Keratinocyte (primary cell): ENCODE data around the gene TAOK2. TPM values are rescaled to one million over a fixed set of nuclear protein-coding genes. Genes with fewer than 3 reads are reported as not detected.

Experiments used
- DNase-seq: peaks from one replicate; pipeline ENCODE4 v3.0.0-alpha.2; 2011; ENCODE audit warnings: low read depth, missing footprints, low spot score
- FAIRE-seq: peaks from 2 replicates; lab custom pipeline; 2011; peaks lifted over from hg19 to GRCh38; lab: Jason Lieb, UNC
- H2AFZ ChIP-seq: 2 replicates; pipeline ENCODE4 v1.6.0; 2012; ENCODE audit warnings: low read length, control low read depth, inconsistent platforms; ENCODE audit not compliant: control insufficient read depth
- H3K27ac ChIP-seq: 2 replicates; pipeline ENCODE4 v1.5.1; 2011; ENCODE audit warnings: low read length; ENCODE audit not compliant: control insufficient read depth, insufficient read depth
- H3K27me3 ChIP-seq: 3 replicates; pipeline ENCODE4 v1.6.0; 2011; ENCODE audit warnings: low read length; ENCODE audit not compliant: control insufficient read depth, insufficient read depth; ENCODE audit errors: extremely low read depth
- H3K36me3 ChIP-seq, 2 experiments: 2 replicates in 1 of 2; 3 replicates in 1 of 2; pipeline ENCODE4 v1.5.1; 2011; ENCODE audit warnings: low read length in 2 of 2, mild to moderate bottlenecking in 1 of 2; ENCODE audit not compliant: control insufficient read depth in 2 of 2, insufficient read depth in 2 of 2; ENCODE audit errors: extremely low read depth in 1 of 2
- H3K4me1 ChIP-seq: 3 replicates; pipeline ENCODE4 v1.5.1; 2011; ENCODE audit warnings: low read length; ENCODE audit not compliant: control insufficient read depth, insufficient read depth; ENCODE audit errors: extremely low read depth
- H3K4me2 ChIP-seq: 3 replicates; pipeline ENCODE4 v1.6.0; 2011; ENCODE audit warnings: low read depth, low read length; ENCODE audit not compliant: control insufficient read depth, insufficient read depth; ENCODE audit errors: extremely low read depth
- H3K4me3 ChIP-seq, 3 experiments: fragments of 200-600 bp in 1 of 3; sonication (generic) in 1 of 3; 2 replicates in 2 of 3; 3 replicates in 1 of 3; pipeline ENCODE4 v1.5.1; 2011 to 2016; ENCODE audit warnings: low read length in 3 of 3, mild to moderate bottlenecking in 3 of 3, control low read depth in 2 of 3, inconsistent platforms in 1 of 3, low read depth in 1 of 3, mixed read lengths in 1 of 3, mixed run types in 1 of 3, moderate library complexity in 1 of 3; ENCODE audit not compliant: control insufficient read depth in 2 of 3, insufficient read depth in 2 of 3; ENCODE audit errors: extremely low read depth in 1 of 3
- H3K79me2 ChIP-seq: 2 replicates; pipeline ENCODE4 v1.6.0; 2012; ENCODE audit warnings: low read length; ENCODE audit not compliant: control insufficient read depth, insufficient read depth
- H3K9ac ChIP-seq: 3 replicates; pipeline ENCODE4 v1.6.0; 2011; ENCODE audit warnings: low read length; ENCODE audit not compliant: control insufficient read depth, insufficient read depth; ENCODE audit errors: extremely low read depth
- H3K9me1 ChIP-seq: 3 replicates; pipeline ENCODE4 v1.6.0; 2011; ENCODE audit warnings: low read length; ENCODE audit not compliant: control insufficient read depth, insufficient read depth; ENCODE audit errors: extremely low read depth
- H3K9me3 ChIP-seq: 2 replicates; pipeline ENCODE4 v1.5.1; 2012; ENCODE audit warnings: low read depth, low read length; ENCODE audit not compliant: control insufficient read depth
- H4K20me1 ChIP-seq: 3 replicates; pipeline ENCODE4 v1.6.0; 2011; ENCODE audit warnings: low read length; ENCODE audit not compliant: control insufficient read depth, insufficient read depth; ENCODE audit errors: extremely low read depth
- EZH2 ChIP-seq: IDR thresholded peaks from one replicate; pipeline ENCODE4 v1.6.1; 2012; ENCODE audit warnings: inconsistent platforms, mild to moderate bottlenecking, low read length, moderate library complexity
- dilution Hi-C: fragments of 300-500 bp; cut with MboI; formaldehyde crosslinking; loops from one replicate; pipeline ENCODE4 v1.7.0; 2020; ENCODE audit warnings: low sequenced_read_pairs; ENCODE audit not compliant: extremely low pct_ligation_motif_present
- polyA minus RNA-seq, 3 experiments: library from RNA; depleted of rRNA, polyadenylated mRNA; stranded (reverse); fragments of >200 nt; gene quantifications; 1 replicate in 1 of 3; 2 replicates in 1 of 3; 3 replicates in 1 of 3; pipeline ENCODE4 v1.2.3, GENCODE V29; 2011
- polyA plus RNA-seq, 5 experiments: library from polyadenylated mRNA; depleted of rRNA in 3 of 5; stranded (reverse) in 3 of 5; stranded (forward) in 1 of 5; unstranded in 1 of 5; fragments of >200 nt; gene quantifications; 1 replicate in 1 of 5; 2 replicates in 3 of 5; 3 replicates in 1 of 5; pipeline versions ENCODE4 v1.2.1 to v1.2.3, GENCODE V29; 2011 to 2012; ENCODE audit warnings: missing spikeins in 2 of 5, low read depth in 1 of 5, low replicate concordance in 1 of 5
- TF ChIP-seq, protein P1 (sequence below), 3 experiments: IDR thresholded peaks in 1 of 3; conservative IDR thresholded peaks in 1 of 3; optimal IDR thresholded peaks in 1 of 3; 2 replicates in 2 of 3; 3 replicates in 1 of 3; pipeline versions ENCODE3 to v1.5.1; 2011; ENCODE audit warnings: low read length in 3 of 3, mild to moderate bottlenecking in 3 of 3, moderate library complexity in 2 of 3, control low read depth in 1 of 3, inconsistent platforms in 1 of 3; ENCODE audit not compliant: insufficient read depth in 2 of 3; ENCODE audit errors: extremely low read depth in 1 of 3

TAOK2 gene
- polyA plus RNA-seq (13.8 to 20.1 TPM (median 15.4 TPM) in 3 replicates), polyA minus RNA-seq (20.1 to 25.0 TPM (median 23.6 TPM) in 3 replicates)
- 9.0 TPM for polyA plus RNA-seq (2011; ENCODE audit: low read depth)
- polyA plus RNA-seq (2011; cell fraction: cytosol; rRNA removed) = 4.8 and 9.4 TPM in 2 replicates
- 35.1 and 37.7 TPM in 2 replicates for polyA plus RNA-seq (2011; cell fraction: nucleus; rRNA removed)
- polyA plus RNA-seq (2012; ENCODE audit: low replicate concordance) = 10.6 and 21.5 TPM in 2 replicates
- 24.4 TPM for polyA minus RNA-seq (2011; cell fraction: cytosol; rRNA and poly(A)+ RNA removed)
- polyA minus RNA-seq (2011; cell fraction: nucleus; rRNA and poly(A)+ RNA removed) = 26.7 and 29.9 TPM in 2 replicates

DNA sequence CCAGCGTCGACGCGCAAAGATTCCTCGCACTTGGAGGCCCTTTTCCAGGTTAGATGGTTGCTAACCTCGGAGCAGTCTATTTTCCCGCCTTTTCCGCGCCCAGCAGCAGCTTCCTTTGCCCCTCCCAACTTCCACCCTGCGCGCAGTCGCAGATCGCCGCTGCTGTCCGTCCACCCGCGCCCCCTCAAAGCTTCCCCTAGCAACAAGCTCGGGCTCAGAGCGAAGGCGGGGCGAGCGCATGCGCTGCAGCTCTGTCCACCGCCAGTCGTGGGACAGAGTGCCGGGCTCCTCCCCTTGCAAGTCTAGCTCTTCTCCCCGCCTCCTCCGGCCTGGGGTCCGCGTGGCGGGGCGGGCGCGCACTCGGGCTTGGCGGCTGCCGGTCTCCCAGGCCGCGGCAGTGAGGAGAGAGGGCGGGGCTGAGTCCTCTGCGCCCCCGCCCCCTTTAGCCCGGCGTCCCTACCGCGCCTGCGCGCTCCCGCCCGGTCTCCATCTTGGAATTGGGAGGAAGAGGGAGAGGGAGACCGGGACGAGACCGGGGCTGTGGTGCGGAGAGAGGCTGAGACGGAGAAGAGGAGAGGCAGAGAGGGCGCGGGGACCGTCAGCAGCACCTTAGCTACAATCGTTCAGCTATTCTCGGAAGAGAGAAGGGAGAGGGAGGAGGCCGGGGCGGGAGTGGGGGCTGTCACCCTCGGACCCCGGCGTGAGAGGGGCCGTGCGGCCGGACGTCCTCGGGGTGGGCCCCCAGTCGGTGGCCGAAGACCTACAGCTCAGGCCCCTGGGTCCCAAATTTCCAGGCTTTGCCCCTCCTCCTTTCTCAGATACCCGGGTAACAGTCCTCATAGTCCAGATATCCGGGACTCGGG, at the start of gene TAOK2:
Gene TAOK2 (plus strand): TSS at position 485 of the 863 bp plus-strand sequence. CDS start 3,905 bp downstream, outside the sequence.
- FAIRE-seq = no peak
- H2AFZ ChIP-seq = peak within 1 kb of the TSS; percentile 91
- H3K9ac ChIP-seq = peak within 1 kb of the TSS; percentile 88
- peaks cover 18% of the 10 kb centered on the region for H3K4me1 ChIP-seq
- peak within 1 kb of the TSS; percentile 80 for H3K4me2 ChIP-seq
- TF ChIP-seq EZH2 = no peak
- H4K20me1 ChIP-seq = peaks cover 22% of the 10 kb centered on the region
- peak; percentile 93 for DNase-seq
- H3K9me1 ChIP-seq = peaks cover 4% of the 10 kb centered on the region
- H3K27me3 ChIP-seq = no peaks in the 10 kb centered on the region
- dilution Hi-C loops = no loop called here
- H3K36me3 ChIP-seq = peaks cover 11 to 17% of the 10 kb centered on the region in 2 experiments
- H3K79me2 ChIP-seq = peaks cover 43% of the 10 kb centered on the region
- peak within 1 kb of the TSS; percentile 90 to 97 (median 97) for H3K4me3 ChIP-seq
- peak within 1 kb of the TSS; percentile 81 for H3K27ac ChIP-seq
- no peaks in the 10 kb centered on the region for H3K9me3 ChIP-seq

DNA sequence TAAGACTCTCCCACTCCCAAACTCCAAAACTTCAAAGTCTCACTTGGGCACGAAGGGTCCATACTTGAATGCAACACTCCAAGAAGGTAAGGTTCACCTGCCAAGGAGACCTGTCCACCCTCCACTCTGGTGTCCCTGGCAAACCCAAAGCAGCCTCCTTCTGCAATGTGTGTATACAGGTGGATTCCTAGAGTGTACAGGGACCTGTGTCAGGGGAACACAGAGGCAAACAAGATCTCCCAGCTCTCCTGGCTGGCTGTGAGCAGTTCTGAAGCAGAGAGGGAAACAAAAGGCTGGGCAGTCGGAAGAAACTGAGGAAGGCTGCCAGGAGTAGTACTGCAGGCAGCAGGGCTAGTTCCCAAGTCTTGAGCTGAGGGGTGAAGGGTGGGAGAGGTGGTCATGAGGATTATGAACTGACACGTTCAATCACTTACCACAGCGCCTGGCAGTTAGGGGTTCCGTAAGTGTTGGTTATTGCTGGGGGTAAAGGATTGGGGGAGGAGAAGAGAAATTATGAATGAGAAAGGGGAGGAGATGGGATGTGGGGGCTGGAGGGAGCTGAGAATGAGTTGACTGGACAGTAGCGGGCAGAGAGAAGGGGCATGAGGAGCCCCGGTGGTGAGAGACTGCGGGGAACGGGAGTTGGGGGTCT, 48.4 kb upstream of the TAOK2 start:
- H3K27ac ChIP-seq = peak overlapping the region; percentile 13
- peak overlapping the region; percentile 80 for H3K9ac ChIP-seq
- no peaks in the 10 kb centered on the region for H3K27me3 ChIP-seq
- dilution Hi-C loops = no loop called here
- H3K4me3 ChIP-seq = peak overlapping the region; percentile 81 to 99 (median 86)
- FAIRE-seq (no peak), DNase-seq (no peak)
- no peaks in the 10 kb centered on the region for H3K9me1 ChIP-seq
- peak overlapping the region; percentile 64 for H2AFZ ChIP-seq
- TF ChIP-seq, protein P1, sequence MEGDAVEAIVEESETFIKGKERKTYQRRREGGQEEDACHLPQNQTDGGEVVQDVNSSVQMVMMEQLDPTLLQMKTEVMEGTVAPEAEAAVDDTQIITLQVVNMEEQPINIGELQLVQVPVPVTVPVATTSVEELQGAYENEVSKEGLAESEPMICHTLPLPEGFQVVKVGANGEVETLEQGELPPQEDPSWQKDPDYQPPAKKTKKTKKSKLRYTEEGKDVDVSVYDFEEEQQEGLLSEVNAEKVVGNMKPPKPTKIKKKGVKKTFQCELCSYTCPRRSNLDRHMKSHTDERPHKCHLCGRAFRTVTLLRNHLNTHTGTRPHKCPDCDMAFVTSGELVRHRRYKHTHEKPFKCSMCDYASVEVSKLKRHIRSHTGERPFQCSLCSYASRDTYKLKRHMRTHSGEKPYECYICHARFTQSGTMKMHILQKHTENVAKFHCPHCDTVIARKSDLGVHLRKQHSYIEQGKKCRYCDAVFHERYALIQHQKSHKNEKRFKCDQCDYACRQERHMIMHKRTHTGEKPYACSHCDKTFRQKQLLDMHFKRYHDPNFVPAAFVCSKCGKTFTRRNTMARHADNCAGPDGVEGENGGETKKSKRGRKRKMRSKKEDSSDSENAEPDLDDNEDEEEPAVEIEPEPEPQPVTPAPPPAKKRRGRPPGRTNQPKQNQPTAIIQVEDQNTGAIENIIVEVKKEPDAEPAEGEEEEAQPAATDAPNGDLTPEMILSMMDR (optimal IDR thresholded peaks at IDR 0.05 in 1 of 3, IDR thresholded peaks at IDR 0.05 in 1 of 3, conservative IDR thresholded peaks at IDR 0.05 in 1 of 3; ENCODE audit: extremely low read depth in 1 of 3, insufficient read depth in 2 of 3, low read length in 3 of 3) = no peak
- TF ChIP-seq EZH2 = no peak
- no peaks in the 10 kb centered on the region for H3K9me3 ChIP-seq
- H3K36me3 ChIP-seq = peaks cover 8 to 11% of the 10 kb centered on the region in 2 experiments
- H3K4me1 ChIP-seq = peaks cover 14% of the 10 kb centered on the region
- peaks cover 4% of the 10 kb centered on the region for H4K20me1 ChIP-seq
- peaks cover 23% of the 10 kb centered on the region for H3K79me2 ChIP-seq
- H3K4me2 ChIP-seq = peak overlapping the region; percentile 98
